Gastroesophageal sphincter (tissue), 4 donors: ENCODE data around the gene CXCL3. TPM values are rescaled to one million over a fixed set of nuclear protein-coding genes. Genes with fewer than 3 reads are reported as not detected.

Source experiments
- ATAC-seq: fragments of 150-250 bp; one replicate; pipeline ENCODE4 v1.9.1; 2016; ENCODE audit warnings: mild to moderate bottlenecking, moderate library complexity
- H3K27ac ChIP-seq, 4 donors: fragments of 200-600 bp; sonication (generic) in 3 of 4; 1 replicate in 3 of 4; 2 replicates in 1 of 4; pipeline ENCODE4 v1.5.1; 2016 to 2019
- H3K27me3 ChIP-seq: fragments of 200-600 bp; sonication (generic); one replicate; pipeline ENCODE4 v1.5.1; 2019
- H3K36me3 ChIP-seq, 2 donors: fragments of 200-600 bp; sonication (generic); one replicate each; pipeline ENCODE4 v1.5.1; 2019; ENCODE audit warnings: control low read depth in 1 of 2
- H3K4me1 ChIP-seq, 3 donors: fragments of 200-600 bp; sonication (generic); 1 replicate in 2 of 3; 2 replicates in 1 of 3; pipeline ENCODE4 v1.5.1; 2016 to 2019; ENCODE audit warnings: control low read depth in 2 of 3
- H3K4me3 ChIP-seq, 2 donors: fragments of 200-600 bp; sonication (generic); one replicate each; pipeline ENCODE4 v1.5.1; 2019; ENCODE audit warnings: mild to moderate bottlenecking in 1 of 2, moderate library complexity in 1 of 2
- H3K9me3 ChIP-seq, 3 donors: fragments of 200-600 bp; sonication (generic); one replicate each; pipeline ENCODE4 v1.5.1; 2017 to 2019; ENCODE audit warnings: control low read depth in 2 of 3
- CTCF ChIP-seq, 4 experiments: fragments of 200-600 bp in 2 of 4; fragments of 450-650 bp in 2 of 4; sonication (generic) in 1 of 4; IDR thresholded peaks; one replicate each; pipeline ENCODE4 v1.5.1; 2017 to 2019; ENCODE audit warnings: antibody characterized with exemption in 4 of 4, mild to moderate bottlenecking in 2 of 4, moderate library complexity in 2 of 4
- EP300 ChIP-seq: sonication (generic); formaldehyde crosslinking; IDR thresholded peaks from one replicate; pipeline ENCODE4 v1.6.1; 2017; ENCODE audit warnings: antibody characterized with exemption, mild to moderate bottlenecking
- POLR2A ChIP-seq, 2 donors: fragments of 450-650 bp; IDR thresholded peaks; one replicate each; pipeline ENCODE4 v1.6.1; 2017; ENCODE audit warnings: antibody characterized with exemption in 2 of 2, mild to moderate bottlenecking in 2 of 2, moderate library complexity in 1 of 2
- POLR2AphosphoS5 ChIP-seq: sonication (generic); formaldehyde crosslinking; IDR thresholded peaks from one replicate; pipeline ENCODE4 v1.6.1; 2017; ENCODE audit warnings: antibody characterized with exemption
- WGBS, 2 donors: methylation state at CpG; one replicate each; pipeline ENCODE4 v1.1.5; 2018; ENCODE audit warnings: low coverage in 1 of 2; 5-methylcytosine and 5-hydroxymethylcytosine counted together
- total RNA-seq, 4 donors: library from RNA; depleted of rRNA; stranded (reverse); fragments of >200 nt; gene quantifications; one replicate each; pipeline ENCODE4 v1.1.0, GENCODE V29; 2016

The CXCL3 gene
- total RNA-seq, 4 donors from 2014 or later: 1.9 TPM; not detected in 3

- Histone ChIP-seq H3K27me3 (no peaks in the 10 kb centered on the region), H3K36me3 (no peaks in the 10 kb centered on the region), H3K4me3 (no peak overlapping the region), H3K27ac (no peak overlapping the region), H3K9me3 (peaks cover 0 to 6% (median 0%) of the 10 kb centered on the region in 3 donors), H3K4me1 (no peaks in the 10 kb centered on the region)
- ATAC-seq: no peak
- TF ChIP-seq POLR2A (IDR thresholded peaks at IDR 0.05) (no peak), EP300 (no peak), CTCF (IDR thresholded peaks at IDR 0.05) (no peak), POLR2AphosphoS5 (no peak)
- WGBS, 2 donors: 48 to 61% methylated on average over 5 to 6 of the region's 6 CpGs
Measured at GRCh38 chr4:74065115-74065642, 26.7 kb upstream of the CXCL3 start.

- WGBS, 2 donors: 23 to 30% methylated on average over 1 of the region's 1 CpG
- H3K27ac ChIP-seq: no peak overlapping the region
- no peak for ATAC-seq
- no peak overlapping the region for H3K4me3 ChIP-seq
- no peaks in the 10 kb centered on the region for H3K36me3 ChIP-seq
- H3K27me3 ChIP-seq: no peaks in the 10 kb centered on the region
- TF ChIP-seq CTCF (IDR thresholded peaks at IDR 0.05) (no peak), EP300 (no peak), POLR2A (IDR thresholded peaks at IDR 0.05) (no peak), POLR2AphosphoS5 (no peak)
- no peaks in the 10 kb centered on the region for H3K4me1 ChIP-seq
- no peaks in the 10 kb centered on the region for H3K9me3 ChIP-seq
Measured at GRCh38 chr4:74063859-74064258, 25.4 kb upstream of the CXCL3 start.

- Histone ChIP-seq H3K27ac (no peak overlapping the region), H3K9me3 (no peaks in the 10 kb centered on the region), H3K27me3 (no peaks in the 10 kb centered on the region), H3K4me3 (no peak overlapping the region), H3K36me3 (no peaks in the 10 kb centered on the region), H3K4me1 (no peaks in the 10 kb centered on the region)
- ATAC-seq: no peak
- TF ChIP-seq EP300: no peak
- no peak for TF ChIP-seq POLR2AphosphoS5
- no peak for TF ChIP-seq CTCF (IDR thresholded peaks at IDR 0.05)
- TF ChIP-seq POLR2A (IDR thresholded peaks at IDR 0.05): no peak
Measured at GRCh38 chr4:74062953-74063352, 24.5 kb upstream of the CXCL3 start.

- Histone ChIP-seq H3K27ac (no peak overlapping the region), H3K27me3 (no peaks in the 10 kb centered on the region), H3K4me1 (no peaks in the 10 kb centered on the region), H3K36me3 (no peaks in the 10 kb centered on the region), H3K4me3 (no peak overlapping the region), H3K9me3 (no peaks in the 10 kb centered on the region)
- ATAC-seq: no peak
- no peak for TF ChIP-seq POLR2A (IDR thresholded peaks at IDR 0.05)
- TF ChIP-seq CTCF (IDR thresholded peaks at IDR 0.05): no peak
- no peak for TF ChIP-seq EP300
- TF ChIP-seq POLR2AphosphoS5: no peak
Measured at GRCh38 chr4:74061430-74061829, 22.9 kb upstream of the CXCL3 start.

- H3K27me3 ChIP-seq: no peaks in the 10 kb centered on the region
- no peak for ATAC-seq
- no peak overlapping the region for H3K27ac ChIP-seq
- 55 to 100% methylated on average over 1 to 2 of the region's 2 CpGs for WGBS, 2 donors
- no peaks in the 10 kb centered on the region for H3K36me3 ChIP-seq
- H3K9me3 ChIP-seq: no peaks in the 10 kb centered on the region
- H3K4me1 ChIP-seq: no peaks in the 10 kb centered on the region
- H3K4me3 ChIP-seq: no peak overlapping the region
- TF ChIP-seq EP300 (no peak), CTCF (IDR thresholded peaks at IDR 0.05) (no peak), POLR2AphosphoS5 (no peak), POLR2A (IDR thresholded peaks at IDR 0.05) (no peak)
Measured at GRCh38 chr4:74059161-74059829, 20.8 kb upstream of the CXCL3 start.
